Hippocampal formation (tissue), 2 donors: ENCODE data around the gene DYNLT5.
"Not testable (repeated sequence)": the region's sequence is repeated elsewhere in the genome, so short reads cannot be mapped to it uniquely, and the experiment has no call there.

Source experiments
- DNase-seq, 2 donors: peaks; one replicate each; lab custom pipeline; 2025; lab: John Stamatoyannopoulos, UW

The DYNLT5 gene

DNA sequence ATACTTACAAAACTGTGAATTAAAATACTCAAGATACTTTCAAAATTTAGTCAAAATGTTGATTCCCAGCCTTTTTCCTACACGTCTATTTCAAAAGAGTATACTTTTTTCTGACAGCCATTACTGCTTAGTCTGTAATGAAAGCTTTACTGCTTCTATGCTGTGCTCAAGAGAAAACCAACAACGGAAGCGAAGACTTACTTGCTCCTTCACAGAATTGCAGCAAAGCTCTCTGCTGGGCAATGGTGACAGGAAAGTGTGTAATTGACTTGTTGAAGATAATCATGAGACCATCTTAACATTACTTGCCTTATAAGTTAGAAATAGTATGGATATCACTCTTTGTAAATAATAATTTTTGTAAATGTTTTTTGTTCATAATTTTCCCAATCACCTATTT is 1.7 kb upstream of the DYNLT5 start:
- no peak for DNase-seq

DNA sequence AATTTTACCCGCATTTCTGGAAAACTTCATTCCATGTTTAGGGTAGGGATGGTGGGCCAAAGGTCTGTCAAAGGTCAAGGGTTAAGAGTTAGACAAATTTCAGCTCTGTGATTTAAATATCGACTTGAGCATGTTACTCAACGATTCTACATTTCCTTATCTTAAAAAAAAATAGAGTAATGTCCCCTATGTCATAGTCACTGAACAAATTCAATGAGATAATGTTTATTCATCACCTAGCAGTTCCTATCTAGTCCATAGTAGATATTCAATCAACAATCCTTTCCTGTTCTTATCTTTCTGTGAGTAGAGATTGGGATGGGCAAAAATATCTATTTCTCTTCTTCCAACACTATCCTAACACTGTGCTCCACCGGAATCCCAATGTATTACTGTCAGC is 1.1 kb upstream of the DYNLT5 start:
- DNase-seq: no peak

DNA sequence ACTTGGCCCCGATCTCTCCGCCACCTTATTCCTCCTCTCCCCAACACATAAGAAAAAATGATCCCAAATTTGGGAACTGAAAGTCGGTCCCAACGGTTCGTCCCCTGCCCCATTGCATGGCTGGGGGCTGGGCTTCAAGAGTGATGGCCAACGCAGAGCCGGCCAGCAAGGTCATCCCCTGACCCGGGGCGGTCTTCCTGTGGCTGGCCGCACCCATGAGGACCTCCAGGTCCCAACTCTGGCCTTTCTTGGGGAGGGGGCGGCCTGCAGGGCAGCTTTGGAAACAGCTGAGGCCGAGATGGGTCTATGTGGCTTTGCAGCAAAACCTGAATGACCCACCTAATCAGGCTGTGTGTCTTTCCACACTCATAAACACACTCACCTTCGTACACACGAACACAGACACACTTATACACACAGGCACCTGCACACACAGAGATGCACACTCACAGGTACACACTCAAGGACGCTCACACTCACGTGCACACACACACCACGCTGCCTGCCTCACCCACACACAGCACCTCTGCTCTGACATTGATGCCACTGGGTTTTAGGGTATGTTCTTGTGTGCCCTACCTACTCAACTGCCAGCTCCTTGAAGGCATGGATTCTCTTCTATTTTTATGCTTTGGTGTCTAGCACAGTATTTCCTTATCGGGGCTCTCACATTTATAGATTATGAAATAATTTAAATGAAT is 562 bp downstream of the DYNLT5 start:
- no peak for DNase-seq

DNA sequence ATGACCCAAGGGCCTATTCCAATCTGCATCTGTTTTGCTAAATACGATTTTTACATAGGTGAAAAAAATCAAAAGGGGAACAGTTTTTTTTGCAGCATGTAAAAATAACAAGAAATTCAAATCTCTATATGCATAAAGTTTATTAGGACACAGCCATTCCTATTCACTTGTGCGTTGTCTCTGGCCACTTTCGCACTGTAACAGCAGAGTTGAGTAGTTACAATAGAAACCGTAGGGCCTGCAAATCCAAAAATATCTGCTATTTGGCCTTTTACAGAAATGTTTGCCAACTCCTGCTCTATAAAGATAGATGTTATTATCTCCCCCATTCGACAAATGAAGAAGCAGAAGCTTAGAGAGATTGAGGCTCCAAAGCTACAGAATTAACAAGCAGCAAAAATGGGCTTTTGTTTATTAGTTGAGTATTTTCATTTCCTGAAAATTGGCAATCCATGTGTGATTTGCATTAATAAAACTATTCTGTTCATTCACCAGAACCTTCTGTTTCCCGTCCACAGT is 5.5 kb downstream of the DYNLT5 start:
- DNase-seq: no peak

DNA sequence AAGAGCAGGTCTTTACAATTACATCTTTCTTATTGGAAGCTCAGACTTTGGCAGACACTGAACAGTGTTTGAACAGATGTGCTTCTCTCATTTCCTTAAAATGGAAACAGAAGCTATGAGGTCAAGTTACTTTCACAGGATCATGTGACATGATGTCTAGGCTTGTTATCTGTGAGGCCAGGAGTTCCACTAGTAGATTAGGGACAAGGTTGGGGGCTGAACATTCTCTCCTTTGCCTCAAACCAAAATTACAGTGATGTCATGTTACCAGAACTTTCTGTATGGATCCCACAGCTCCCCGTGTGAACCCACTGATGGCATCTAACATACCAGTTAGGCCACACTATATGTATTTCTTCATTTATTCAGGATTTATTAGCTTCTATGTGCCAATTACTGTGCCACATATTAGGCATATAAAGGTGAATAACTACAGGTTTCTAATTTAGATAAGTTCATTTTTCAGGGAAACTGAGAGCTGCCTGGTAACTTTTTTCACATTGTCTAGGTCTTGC is 6.0 kb downstream of the DYNLT5 start:
- no peak for DNase-seq

DNA sequence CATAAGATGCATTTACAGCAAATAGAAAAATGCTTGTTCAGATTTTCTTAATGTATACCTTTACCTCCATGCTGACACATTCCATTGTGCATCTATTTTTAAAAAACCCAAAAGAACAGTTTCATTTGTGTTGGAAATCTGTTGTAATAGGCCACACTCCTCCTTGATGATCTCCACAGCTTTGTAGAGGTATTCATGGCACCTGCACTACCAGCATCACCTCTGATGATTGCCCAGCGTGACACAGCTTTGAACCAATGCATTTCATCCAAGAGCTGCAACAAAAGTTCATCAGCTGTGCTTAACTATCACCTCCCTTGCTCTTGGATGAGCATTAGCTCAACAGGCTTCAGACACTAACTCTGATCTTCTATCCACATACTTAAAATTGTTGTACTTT is 8.2 kb downstream of the DYNLT5 start:
- no peak for DNase-seq

DNA sequence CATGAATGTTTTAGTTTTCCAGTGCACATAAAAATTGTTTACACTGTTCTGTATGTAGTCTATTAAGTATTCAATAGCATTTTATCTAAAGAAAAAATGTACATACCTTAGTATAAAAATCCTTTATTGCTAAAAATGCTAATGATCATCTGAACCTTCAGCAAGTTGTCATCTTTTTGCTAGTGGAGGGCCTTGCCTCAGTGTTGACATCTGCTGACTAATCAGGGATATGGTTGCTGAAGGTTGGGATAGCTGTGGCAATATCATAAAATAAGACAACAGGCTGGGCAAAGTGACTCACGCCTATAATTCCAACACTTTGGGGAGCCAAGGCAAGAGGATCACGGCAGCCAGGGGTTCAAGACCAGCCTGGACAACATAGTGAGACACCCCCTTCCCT is 9.0 kb downstream of the DYNLT5 start:
- DNase-seq: no peak

DNA sequence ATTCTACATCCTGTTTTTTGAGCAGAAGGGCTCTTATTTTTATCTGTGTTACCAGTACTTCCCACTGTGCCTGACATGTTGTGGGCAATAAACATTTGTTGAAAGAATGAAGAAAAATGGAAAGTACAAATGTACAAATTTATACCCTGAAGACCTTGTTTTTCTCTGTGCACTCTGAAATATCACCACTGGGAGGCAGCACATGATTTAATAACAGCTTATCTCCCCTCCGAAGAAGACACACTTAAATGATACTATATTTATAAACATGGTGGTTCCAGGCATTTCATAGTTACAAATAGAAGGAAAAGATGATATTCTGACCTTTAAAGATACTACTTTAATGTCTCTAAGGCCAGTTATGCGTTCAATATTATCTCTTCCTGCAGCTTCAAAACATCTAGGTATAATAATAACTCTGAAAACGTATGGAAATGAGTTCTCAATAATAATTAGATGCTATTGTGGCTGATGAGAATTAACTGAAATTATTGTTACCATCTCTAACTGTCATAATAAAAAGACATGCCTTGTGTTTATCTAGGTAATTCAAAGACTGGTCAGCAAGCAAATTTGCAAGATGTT is 12.8 kb downstream of the DYNLT5 start:
- DNase-seq: peak in 1 of 2 donors; percentile 61

DNA sequence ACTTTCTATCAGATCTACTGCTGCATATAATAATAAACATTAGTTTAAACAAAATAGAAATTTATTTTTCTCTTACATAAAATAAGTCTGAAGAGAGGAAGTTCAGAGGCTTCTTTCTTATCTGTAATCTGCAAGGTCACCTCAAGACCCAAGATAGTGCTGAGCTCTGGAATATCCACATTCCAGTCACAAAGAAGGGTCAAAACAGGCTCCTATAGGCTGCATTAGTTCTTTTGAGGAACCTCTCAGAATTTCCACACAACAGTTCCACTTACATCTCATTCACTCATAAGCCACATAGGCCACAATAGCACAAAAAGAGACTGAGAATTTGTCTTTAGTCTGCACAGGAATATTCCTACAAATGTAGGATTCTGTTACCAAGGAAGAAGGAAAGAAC is 15.4 kb downstream of the DYNLT5 start:
- no peak for DNase-seq

DNA sequence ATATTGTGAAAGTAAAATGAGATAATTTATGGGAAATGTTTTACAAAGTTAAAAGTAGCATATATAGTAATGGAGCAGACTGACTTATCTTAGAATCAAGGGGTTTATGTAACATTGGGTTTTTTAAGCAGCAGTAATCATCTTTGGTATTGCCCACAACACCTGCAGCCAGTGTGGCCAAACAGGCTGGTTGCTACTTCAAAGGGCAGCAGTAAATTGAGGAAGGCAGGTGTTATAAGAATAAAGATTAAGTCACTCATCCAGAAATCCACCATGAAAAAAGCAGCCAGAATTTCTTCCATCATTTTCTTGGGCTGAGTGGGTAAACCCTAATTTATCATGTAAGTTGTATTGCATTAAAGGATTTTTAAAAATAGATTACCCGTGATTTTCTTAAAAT is 16.7 kb downstream of the DYNLT5 start:
- DNase-seq: no peak

DNA sequence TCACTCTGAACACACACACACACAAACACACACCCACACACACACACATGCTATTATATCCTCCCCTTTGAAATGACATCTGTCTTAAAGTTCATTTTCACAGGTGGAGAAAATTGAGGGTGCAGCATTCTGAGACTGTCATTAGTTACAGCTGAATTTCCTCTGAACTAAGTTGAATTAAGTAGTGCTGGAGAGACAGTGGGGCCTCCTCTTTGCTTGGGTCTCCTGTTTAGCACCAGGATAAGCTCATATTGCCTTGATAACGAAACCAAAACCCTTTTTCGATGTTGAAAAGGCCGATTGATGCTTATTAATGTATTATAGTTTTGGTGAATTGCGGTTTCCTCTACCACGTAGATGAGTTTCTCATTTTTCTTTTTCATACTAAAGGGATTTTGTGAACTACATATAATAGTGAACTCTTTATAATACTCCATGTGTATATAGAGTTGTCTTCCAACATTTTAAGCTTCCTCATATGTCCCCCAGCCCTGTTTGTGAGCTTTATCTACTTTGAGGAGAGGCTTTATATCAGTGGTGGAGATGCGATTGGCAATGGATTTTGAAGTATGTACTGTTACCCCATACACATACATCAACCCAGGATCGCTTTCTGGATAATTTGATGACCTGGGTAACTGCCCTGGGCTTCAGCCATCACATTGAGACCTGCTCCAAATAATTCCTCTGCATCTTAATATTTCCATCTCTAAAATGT is 17.4 kb downstream of the DYNLT5 start:
- DNase-seq: no peak

DNA sequence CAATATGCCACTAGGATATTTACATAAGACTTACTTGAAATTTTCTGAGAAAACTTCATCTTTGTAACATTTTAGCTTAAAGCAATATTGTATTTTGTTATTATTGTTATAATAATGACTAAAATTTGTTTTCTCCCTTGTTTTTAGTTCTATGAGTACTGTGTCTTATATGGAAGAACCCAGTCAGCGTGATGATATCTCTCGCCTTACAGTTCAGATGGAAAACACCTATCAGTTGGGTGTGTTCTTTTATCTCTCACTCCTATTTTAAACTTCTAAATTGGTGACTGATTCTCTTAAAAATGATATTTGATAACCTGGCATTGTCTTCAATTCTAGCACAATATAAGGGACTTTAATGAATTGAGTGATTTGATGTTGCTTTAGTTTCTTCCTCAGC is 18.0 kb downstream of the DYNLT5 start:
- no peak for DNase-seq

DNA sequence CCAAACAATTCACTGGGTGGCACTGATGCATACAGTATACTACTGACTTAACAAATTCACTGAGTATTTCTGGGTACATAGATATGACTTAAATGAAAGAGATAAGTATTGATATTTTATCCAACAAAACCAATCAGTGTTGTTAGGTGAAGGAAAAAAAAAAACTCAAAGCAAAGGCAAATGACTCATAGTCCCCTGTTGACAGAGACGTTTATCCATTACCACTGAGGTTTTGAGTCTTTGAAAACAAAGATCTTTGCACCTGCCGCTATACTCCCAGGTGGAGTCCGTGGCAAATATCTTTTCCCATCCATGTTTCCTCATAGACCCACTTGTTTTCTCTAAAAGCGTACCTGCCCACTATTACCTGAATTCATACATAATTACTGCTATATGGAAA is 18.4 kb downstream of the DYNLT5 start:
- DNase-seq: no peak

DNA sequence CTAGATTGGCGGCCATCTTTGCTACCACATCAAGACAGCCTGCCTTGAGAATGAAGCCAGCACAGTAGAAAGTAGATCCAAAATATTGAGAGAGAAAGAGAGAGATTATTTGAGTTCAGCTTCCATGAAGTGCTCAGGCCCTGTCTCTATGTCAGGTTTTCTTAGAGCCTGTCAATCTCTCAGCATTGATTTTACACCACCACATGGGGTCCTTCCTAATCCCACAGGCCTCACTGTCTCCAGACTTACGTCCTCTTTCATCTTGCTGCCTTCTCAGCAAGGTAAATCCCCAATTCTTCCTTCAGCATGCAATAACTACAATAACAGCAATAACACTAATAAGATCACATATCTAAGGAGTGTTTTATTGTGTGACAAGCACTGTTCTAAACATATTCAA is 21.0 kb downstream of the DYNLT5 start:
- no peak for DNase-seq

DNA sequence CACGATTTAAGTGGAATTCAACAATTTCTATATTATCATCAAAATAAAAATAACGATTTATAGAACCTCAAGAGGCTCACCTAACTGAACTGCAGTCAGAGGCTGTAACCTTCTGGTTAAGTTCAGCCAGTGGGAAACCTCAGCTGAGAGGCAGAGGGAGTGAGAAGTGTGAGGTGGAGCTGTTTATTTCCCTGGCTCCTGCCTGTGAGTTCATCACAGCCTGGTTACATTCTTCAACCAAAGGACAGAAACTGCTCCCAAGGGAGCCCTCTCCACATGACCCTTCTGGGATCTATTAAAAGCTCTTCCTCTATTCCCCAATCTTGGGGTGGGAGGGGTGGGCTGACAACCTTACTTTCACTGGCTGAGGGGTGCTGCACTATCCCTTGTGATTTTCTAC is 22.2 kb downstream of the DYNLT5 start:
- no peak for DNase-seq

DNA sequence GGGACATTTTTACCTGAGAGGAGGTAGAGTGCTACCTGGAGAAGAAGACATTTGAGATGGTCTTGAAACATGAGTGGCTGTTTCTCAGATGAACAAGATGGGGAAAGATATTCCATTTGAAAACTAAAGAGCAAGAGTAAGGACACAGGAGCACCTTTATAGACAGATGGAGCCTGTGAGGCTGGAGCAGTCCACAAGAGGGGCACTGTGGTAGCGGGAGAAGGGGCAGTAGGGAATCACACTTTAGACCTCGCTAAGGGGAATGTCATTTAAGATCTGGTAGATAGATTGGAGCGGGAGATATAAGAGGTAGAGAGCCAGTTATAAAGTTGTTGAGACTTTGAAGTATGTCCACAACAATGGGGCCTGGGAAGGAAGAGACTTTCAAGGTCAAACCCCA is 23.4 kb downstream of the DYNLT5 start:
- DNase-seq: no peak

DNA sequence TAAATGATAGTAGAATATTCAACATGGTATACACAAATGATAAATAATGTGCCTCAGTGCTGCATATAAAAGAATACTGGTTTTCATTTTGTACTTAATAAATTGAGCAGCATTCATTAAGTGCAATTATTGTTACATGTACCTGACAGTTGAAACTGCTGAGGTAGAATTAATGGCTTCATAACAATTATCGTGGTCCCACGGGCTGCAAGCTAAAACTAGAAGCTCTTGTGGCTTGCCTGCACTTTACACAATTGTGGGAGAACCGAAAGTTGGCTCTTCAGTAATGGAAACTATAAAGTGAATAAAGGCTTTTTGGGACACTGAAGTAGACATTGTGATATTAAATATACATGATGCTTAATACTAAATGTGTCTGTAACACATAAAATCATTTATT is 25.6 kb downstream of the DYNLT5 start:
- no peak for DNase-seq

DNA sequence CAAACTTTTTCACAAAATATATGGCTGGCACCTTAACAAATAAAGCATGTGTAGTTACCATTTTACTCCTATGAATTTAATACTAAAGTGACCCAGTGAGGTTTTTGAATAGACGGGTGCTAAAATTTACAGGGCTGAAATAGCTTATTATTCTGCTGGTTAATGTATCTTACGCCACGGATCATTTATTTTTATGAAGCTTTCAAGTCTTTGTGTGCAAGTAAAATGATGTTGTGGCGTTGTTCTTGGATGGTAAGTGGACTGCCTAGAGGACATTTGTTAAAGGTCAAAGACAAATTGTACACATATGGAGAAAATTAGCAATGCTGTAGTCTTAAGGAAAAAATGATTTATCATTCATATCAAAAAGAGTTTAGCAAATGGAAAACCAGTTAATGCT is 26.0 kb downstream of the DYNLT5 start:
- no peak for DNase-seq

DNA sequence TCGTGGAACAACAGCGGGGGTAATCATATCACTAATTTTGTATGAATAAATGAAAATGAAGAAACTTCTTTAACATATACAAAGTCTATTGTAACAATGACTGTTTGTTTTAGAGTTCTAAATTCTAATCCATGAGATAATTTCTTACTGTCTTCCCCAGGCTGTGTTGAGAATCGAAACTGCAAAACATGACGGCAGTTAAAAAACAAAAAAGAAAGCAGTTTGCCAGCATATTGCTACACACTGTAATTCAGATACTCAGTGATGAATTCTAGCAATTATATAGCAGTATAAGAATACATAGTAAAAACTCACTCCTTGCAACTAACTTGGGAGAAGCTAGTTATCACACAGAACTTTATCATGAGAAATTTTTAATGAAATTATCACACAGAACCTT is 26.7 kb downstream of the DYNLT5 start:
- DNase-seq: no peak

DNA sequence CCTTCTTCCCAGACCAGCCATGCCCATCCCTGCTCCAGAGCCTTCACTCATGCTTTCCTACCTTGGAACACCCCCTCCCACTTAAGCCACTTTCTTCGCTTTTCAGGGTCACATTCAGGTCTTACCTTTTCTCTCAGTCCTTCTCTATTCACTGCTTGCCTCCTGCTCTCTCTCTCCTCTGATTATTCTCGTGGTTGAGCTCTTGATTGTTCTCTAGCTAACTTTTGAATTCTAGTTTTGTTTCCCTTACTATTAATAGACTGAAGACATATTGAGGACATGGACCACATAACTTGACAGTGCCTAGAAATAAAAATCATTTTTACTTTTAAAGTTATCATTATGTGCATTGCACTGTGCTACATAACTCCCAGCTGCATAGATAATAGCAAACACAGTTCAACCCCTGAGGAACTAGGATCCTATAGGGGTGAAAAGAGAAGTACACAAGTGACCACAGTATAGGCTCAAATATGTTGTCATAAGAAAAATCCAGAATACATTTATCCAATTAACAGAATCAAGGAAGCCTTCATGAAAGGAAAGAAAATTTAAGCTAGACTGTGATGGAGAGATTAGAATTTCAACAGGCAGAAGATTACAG is 27.3 kb downstream of the DYNLT5 start:
- no peak for DNase-seq

DNA sequence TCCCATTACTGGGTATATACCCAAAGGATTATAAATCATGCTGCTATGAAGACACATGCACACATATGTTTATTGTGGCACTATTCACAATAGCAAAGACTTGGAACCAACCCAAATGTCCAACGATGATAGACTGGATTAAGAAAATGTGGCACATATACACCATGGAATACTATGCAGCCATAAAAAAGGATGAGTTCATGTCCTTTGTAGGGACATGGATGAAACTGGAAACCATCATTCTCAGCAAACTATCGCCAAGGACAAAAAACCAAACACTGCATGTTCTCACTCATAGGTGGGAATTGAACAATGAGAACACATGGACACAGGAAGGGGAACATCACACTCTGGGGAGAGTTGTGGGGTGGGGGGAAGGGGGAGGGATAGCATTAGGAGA is 33.5 kb downstream of the DYNLT5 start:
- not testable (repeated sequence) for DNase-seq

DNA sequence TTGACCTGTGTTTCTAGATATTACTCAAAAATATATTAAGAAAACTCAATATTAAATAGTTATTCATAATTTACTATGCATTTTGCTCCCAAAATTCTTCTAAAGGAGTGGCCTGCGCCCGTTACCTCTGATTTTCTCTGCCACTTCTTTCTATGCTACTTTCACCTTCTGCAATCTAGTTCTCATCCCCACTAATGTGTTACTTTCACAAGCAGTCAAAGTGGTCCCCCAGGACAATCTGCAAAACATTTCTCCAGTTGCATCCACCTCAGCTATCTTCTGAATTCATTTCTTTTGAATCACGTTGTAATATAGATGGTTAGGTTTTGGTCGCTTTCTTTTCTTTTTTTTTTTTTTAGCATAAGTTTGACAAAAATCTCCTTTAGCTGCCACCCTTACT is 35.4 kb downstream of the DYNLT5 start:
- DNase-seq: no peak
